Measurements from ENCODE around the gene OTOL1.
"Not testable (repeated sequence)": the region's sequence is repeated elsewhere in the genome, so short reads cannot be mapped to it uniquely, and the experiment has no call there.

OTOL1 gene

DNA sequence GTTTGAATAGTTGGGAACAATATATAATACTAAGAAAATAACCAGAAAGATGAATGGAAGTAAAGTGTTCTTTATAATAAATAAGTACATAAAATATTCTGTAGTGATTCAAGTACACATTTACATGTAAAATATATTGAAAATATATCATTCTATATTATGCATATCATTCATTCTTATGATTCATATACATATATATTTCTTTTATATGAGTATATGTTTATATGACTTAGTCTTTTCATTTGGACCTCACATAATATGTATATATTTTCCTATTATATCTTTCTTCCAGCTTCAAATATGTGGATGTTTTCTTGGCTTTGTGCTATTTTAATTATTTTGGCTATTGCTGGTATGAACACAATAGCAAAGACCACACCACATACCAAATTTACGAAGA, at the start of gene OTOL1:
Gene OTOL1 (plus strand): TSS at position 301 of the 400 bp plus-strand sequence. CDS start 0 bp downstream, at position 301.
- DNase-seq (ENCODE audit: low spot score): no peak

DNA sequence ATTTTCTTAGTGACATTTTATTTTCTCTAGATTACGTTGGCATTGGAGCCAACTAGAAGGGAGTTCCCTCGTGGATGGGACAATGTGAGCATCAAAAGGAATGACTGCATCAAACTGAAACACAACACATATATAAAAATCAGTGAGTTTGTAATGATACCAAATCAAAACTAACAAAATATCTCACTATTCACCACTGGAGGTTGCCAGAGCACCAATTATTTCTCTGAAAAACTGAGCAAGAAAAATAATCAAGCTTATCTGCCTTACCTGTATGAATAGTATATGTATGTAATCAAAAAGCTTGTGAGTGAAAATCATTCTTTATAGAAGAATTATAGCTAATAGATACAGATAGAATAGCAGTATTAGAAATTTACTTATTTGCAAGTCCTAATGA, 46.8 kb upstream of the OTOL1 start:
- DNase-seq (ENCODE audit: low spot score): no peak

DNA sequence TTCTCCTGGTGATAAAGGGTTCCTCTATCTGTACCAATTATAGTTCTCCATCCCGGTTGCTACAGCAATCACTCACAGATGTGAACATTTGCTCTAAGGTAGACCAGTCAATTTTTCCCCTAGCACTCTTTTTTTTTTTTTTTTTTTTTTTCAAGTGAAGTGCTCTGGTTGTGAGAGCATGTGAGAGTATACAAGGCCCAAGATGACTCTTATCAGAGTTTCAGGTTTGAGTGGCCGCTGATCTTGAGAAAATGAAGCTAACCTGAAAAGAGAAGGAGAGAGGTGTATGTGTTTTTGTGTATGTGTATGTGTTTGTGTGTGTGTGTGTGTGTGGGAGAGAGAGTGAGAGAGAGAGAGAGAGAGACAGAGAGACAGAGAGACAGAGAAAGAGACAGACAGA, 44.4 kb upstream of the OTOL1 start:
- no peak for DNase-seq (ENCODE audit: low spot score)

DNA sequence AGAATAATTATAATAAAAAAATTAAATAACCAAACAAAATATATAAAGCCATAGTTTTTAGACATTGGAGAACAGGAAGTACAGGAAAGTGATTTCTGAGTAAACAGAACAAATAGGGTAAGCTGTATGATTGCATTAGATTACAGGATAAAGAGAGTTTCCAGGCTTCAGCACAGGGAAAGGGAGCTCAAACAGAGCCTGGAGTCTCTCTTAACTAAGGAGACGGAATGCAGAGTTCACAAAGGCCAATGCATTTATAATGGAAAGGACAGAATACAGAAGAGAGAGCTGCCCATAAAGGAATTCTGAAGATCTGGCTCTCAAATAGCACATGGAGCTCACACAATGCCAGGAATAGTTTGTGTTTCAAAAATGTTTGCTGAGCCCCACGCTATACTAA, 42.0 kb upstream of the OTOL1 start:
- no peak for DNase-seq (ENCODE audit: low spot score)

DNA sequence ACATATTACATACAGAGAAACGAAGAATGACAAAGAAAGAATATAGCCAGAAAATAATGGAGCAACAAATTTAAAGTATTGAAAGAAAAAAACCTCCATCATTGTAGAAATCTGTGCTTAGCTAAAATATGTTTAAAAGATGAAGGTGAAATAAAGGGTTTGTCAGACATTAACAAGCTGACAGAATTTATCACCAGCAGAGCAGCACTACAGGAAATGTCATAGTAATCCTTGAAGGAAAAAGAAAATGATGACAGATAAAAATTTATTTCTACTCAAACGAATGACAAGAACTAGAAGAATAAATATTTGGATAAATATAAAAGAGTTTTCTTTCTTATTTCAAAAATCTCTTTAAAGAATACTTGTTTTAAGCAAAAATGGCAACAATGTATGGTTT, 40.6 kb upstream of the OTOL1 start:
- DNase-seq (ENCODE audit: low spot score): no peak

DNA sequence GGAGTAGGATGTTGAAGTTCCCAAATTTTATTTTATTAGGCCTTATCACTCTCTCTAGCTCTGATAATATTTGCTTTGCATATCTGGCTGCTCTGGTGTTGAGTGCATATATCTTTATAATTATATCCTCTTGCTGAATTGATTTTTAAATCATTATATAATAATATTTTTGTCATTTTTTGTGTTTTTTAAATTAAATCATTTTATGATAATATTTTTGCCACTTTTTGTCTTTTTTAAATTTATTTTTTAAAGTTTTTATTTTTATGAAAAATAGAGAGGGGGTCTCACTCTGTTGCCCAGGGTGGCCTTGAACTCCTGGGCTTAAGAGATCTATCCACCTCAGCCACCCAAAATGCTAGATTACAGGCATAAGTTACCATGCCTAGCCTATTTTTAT, 34.5 kb upstream of the OTOL1 start:
- DNase-seq (ENCODE audit: low spot score): no peak

DNA sequence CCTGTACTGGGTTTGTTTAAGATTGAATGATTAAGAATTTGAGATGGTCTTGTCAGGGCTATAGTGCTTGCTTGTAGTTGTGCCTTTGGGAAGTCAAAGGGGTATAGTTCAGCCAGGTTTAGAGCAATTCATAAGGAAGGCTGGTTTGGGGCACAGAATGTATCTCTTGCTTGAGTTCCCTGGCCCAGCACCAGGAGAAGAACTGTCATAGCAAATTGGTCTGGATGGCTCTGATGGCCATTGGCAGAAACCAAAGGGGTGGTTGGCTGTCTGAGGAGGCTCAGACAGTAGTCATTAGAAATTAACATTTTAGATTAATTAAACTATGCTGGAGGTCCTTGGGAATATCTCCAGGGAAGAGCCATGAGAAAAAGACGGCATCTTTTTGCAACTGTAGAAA, 25.4 kb upstream of the OTOL1 start:
- no peak for DNase-seq (ENCODE audit: low spot score)

DNA sequence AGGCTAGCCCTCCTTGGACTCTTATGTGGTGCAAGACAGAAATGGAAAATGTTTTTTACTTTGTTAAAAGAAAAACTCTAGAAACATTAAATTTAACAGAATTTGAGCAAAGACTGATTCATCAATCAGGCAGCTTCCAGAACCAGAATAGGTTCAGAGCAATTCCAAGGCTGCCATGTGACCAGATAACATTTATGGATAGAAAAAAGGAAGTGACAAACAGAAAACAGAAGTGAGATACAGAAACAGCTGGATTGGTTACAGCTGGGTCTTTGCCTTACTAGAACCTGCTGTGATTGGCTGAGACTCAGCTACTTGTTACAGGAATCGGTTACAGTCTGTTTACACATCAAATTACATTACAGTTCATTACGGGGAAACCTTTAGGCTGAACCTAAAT, 22.5 kb upstream of the OTOL1 start:
- DNase-seq (ENCODE audit: low spot score): no peak

DNA sequence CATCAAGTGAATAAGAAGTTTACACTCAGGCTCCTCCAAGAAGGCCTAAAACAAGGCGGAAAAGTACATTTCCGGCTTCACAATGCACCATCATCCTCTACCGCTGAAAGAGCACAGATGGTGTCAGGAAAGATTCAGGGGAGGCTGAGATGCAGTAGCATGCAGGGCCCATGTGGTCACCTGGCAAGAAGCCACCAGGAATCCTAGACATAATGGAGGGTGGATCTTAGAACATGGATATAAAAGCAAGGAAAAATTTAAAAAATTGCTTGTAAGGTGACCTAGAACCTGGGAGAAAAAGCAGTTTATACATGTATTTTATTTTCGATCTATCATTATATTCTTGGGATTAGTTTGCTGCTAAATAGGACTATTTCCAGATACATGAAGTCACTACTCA, 21.9 kb upstream of the OTOL1 start:
- DNase-seq (ENCODE audit: low spot score): no peak

DNA sequence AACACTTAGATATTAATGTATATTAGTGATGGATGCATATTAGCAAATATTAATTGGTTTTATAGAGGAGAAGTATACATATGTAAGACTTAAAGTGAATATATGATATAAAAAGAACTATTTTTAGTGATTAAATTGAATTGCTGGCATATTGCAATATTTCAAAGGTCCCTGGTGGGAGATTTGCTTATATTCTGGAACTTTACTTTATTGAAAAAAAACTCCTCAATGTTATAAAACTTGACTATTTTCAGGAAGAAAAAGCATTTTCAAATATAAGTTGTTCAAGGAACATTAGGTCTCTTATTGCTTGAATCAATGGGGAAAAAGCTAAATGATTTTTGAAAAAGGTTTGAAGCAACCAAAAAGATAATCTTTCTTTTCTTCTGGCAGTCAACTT, 21.4 kb upstream of the OTOL1 start:
- DNase-seq (ENCODE audit: low spot score): no peak

DNA sequence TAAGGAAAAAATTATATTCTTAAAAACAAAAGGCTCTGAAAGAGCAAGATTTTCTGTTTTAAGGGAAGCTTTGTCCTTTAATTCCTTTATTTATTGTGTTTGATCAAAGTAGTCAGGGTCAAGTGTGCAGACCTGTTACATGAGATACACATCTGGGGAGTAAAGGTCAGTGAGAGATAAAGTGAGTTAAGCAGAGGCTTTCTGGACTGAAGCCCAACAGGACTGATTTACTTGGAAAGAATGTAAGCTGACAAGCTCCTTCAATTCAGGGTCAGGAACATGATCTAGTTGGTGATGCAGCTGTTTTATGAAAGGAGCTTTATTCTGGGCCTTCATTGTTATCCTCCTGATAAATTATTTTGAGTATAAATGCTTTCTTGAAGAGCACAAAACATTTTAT, 20.7 kb upstream of the OTOL1 start:
- no peak for DNase-seq (ENCODE audit: low spot score)

DNA sequence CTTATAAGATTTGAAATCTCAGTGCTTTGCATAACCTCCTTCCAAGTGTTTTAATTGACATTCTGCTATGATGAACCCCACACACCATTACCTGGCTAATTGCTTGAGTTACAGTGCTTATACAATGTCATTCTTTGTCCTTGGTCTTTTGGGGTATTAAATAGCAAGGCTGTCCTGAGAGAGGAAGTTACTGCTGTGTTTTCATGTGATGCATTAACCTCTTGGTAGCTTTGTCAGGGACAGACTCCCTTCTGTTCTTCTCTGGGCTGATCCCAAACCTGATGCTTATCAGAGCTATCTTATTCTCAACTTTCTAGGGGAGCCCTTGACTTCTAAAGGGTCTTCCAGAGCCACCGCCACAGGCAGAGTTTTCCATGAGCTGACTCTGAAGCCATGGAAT, 12.4 kb upstream of the OTOL1 start:
- DNase-seq (ENCODE audit: low spot score): no peak

DNA sequence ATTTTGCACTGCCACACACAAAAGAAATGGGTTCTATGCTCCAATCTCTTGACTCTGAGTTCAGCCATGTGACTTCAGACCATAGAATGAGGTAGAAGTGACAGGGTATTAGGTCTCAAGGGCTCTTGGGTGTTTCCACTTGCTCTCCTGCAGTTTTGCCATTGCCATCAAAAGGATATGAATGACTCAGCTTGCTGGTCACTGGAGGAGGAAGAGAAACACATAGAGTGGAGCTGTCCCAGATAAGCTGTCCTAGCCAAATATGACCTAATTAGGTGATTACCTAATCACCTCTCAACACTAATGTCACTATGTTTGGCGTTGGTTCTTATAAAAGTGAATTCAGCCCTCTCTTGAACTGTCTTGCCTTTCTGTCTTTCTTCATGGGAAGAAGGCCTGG, 8.3 kb upstream of the OTOL1 start:
- not testable (repeated sequence) for DNase-seq (ENCODE audit: low spot score)

DNA sequence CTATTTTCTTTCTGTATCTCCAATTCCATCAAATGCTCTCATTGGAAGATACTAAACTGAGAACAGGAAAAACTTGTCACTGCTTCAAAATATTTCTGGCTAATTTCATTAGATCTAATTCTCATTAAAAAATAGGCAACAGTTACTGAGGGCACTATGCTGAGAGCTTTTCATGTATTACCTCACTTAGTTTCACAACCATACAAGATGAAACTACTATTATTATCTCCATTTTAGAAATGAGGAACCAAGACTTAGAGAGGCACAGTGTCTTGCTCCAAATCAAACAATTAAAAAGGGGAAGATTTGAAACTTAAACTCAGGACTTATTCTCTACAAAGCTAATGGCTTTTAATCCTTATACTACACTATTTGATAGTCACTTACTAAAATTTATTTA, 7.2 kb upstream of the OTOL1 start:
- no peak for DNase-seq (ENCODE audit: low spot score)

DNA sequence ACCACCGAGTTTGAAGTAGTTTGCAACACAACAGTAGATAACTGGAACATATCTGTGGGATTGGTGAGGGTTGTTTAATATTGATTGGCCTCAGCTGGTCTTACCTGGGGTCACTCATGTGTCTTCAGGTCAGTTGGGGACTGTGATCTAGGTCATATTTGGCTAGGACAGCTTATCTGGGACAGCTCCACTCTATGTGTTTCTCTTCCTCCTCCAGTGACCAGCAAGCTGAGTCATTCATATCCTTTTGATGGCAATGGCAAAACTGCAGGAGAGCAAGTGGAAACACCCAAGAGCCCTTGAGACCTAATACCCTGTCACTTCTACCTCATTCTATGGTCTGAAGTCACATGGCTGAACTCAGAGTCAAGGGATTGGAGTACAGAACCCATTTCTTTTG, 5.8 kb upstream of the OTOL1 start:
- not testable (repeated sequence) for DNase-seq (ENCODE audit: low spot score)

DNA sequence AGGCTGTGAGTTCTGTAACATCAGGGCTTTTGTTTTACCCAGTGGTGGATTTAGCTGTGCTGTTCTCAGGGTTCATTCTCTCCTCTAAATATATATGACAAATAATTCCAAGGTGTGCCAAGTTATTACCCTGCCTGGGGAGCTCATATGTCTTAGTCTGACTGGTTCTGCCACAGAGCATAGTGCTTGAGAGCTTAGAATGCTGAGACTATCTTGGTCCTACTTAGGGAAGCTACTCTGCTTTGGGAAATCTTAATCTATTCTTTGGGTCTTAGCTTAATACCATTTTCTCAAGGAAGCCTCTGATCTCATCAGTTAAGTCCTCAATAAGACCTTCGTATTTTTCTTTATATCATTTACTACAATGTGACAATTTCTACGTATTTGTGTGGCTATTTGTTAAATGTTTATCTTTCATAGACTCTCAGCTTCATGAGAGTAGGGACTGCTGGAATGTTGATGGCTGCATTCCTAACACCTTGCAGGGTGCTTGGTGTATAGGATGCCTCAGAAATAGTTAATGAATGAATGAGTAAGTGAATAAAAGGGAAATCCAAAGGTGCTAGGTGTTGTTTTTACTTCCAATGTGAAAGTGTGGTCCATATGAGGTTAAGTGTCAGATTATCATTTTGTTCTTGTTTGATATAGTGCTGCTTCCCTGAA, 1.8 kb downstream of the OTOL1 start:
- no peak for DNase-seq (ENCODE audit: low spot score)

DNA sequence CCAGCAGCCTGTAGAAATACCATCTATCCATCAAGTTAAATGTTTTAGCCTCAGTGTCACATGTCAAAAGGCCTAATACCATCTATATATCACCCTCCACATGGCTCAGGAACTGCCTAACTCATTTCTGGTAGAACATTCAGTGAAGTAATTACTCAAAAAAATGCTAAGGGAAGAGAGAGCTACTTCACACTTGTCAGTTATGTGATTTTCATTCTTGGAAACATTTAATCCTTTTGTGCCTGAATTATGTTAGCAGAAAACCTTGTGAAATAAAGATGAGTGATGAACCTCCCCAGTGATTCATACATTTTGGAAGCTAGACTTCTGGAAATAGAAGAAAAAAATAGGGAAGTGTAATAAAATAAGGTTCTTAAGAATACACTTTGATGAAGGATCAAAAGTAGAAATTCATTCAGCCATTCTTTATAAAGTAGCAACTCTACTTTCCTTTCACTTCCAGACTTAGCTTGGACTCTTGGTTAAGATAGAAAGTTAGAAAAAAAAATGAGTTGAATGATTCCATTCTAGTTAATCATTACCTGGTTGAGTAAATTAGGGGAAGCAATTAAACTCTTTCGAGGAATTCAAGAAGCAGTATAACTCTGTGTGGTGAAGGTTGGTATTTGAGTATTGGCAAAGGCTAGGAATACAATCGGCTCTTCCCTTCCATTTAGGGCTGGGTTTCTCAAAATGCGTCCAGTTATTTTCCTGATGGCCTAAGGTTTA, 3.6 kb downstream of the OTOL1 start:
- no peak for DNase-seq (ENCODE audit: low spot score)

DNA sequence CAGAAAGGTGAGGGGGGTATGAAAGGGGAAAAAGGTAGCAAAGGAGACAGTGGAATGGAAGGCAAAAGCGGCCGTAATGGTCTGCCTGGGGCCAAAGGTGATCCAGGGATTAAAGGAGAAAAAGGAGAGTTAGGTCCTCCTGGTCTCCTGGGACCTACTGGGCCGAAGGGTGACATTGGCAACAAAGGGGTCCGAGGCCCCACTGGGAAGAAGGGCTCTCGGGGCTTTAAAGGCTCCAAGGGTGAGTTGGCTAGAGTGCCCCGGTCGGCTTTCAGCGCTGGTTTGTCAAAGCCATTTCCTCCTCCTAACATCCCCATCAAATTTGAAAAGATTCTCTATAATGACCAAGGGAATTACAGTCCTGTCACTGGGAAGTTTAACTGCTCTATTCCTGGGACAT, 6.7 kb downstream of the OTOL1 start:
- DNase-seq (ENCODE audit: low spot score): no peak

DNA sequence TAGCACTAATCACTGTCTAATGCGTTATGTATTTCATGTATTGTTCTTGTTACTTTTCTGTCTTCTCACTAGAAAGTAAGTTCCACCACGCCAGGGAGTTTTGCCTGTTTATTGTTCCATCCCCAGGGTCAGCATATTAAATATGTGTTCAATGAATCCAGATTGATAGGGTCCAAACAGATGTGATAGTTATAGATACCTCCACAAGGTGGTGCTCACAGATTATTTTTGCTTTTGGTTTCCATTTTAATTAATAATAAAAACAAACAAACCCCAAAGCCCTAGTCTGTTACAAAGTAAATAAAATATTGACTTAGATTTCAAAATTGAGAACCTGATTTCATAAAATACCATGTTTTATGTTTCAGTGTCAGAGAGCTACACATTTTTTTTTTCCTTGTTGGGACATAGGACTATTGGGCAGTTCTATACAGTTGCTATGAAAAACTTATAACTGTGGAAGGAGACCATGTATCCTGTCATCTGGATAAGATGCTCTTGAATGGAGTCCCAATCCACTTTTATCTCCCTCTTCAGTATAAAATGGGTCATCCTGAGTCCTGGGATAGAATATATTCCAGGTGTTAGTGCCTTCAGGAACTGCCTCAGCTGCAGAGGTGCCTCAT, 12.4 kb downstream of the OTOL1 start:
- no peak for DNase-seq (ENCODE audit: low spot score)

DNA sequence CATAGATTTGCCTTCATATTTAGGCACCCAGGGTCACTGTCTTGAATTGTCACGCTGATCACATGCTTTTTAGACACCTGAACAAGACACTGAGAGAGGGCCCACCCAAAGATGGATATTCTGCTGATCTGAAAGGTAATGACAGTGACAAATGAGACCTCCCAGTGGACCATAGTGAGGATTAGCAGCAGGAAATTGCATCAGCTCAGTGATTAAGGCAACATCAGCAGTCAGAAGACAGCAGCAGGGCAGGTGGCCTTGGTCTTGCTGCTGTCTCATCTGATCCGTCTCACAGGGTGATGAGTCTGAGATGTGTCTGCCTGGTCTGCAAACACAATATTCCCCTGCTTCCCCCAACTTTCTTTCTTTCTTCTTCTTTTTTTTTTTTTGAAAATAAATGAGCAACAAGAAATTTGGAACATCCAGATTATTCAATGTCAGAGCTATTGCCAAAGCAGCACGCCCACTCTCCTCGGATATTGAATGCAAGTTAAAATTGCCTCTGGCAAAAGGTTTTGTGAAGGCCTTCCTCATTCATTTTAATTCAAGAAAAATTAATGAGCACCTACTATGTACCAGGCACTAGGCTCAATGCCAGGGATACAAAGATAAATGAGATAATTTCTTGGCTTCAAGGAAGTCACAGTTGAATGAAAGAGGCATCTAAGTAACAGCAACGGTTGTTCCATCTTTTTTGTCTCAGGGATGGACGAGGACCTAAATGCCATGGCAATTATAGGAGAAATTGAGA, 14.1 kb downstream of the OTOL1 start:
- no peak for DNase-seq (ENCODE audit: low spot score)

DNA sequence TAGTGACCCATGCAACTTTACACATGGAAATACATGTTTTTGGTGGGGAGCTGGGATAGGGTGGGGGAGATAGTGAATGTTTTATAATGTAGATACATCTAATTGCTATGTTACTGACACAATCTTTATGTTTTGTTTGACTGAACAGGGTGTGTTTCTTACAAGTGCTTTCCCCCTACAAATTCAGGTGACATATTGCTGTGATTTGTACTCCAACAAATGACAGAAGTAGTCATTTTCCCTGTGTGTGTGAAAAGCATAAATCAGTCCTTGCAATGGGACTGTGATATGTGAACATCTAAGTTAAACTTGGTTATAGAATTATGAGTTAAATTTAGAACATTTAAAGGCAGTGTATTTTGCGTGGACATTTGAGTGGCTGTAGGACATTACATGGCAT, 27.3 kb downstream of the OTOL1 start:
- DNase-seq (ENCODE audit: low spot score): no peak

DNA sequence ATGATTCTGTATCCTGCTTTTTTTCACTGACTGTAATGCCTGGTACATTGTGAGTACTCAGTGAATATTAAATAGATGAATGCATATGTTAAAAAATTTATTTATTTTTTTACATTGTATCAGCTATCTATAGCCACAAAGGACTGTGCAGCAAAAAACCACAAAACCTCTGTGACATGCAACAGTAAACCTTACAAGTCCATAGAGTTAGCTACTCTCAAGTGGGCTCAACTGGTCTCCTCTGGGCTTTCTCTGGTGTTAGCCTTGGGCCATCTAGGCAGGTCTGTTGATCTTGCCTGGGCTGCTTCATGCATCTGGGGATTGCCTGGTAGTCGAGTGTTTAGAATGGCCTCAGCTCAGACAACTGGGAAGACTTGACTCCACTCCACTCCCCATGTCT, 35.3 kb downstream of the OTOL1 start:
- no peak for DNase-seq (ENCODE audit: low spot score)

DNA sequence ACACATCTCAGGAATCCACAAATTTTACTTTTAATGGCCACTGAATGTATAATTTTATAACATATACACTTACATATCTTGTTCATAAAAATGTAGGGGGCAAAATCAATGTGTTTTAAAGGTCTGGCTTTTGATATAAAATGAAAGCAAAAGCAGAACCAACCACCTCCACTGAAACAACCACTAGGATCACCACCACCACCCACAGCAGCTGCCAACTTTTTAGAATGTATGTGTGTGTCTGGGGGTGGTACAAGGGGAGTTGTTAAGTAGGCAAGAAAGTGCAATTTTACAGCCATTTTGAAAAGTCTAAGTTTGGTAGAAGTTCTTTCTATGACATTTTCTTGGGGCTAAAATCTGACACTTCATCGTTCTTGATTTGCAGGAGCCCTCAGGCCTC, 44.0 kb downstream of the OTOL1 start:
- DNase-seq (ENCODE audit: low spot score): no peak

Measured in D341Med (cell line).